ENCODE measurements around the gene TP53TG3F.
"Not testable (repeated sequence)": the region's sequence is repeated elsewhere in the genome, so short reads cannot be mapped to it uniquely, and the experiment has no call there.

Gene TP53TG3F, protein sequence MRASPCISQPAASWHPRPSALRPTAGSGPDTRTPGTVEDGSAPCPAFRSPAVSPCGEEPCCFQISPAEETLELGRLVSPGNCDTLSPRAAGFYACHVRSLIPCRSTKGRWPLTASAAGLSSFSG

DNA sequence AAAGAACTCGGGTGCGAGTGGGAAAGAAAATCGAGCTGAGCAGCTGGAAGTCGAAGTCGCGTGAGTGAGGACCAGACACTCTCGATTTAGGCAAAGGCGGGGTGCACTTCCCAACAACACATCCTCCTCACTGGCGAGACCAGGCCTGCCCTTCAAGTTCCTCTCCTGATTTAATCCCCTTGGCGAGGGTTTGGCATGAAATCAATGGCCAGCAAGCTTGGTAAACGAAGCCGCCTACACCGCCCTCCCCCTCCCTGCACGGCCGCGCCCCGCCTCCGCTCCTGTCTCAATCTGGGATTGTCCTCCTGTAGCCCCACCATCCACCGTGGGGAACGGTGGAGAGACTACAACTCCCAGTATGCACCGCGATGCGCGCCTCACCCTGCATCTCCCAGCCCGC is at the start of gene TP53TG3F:
TSS of gene TP53TG3F (plus strand) at position 301 of the 400 bp plus-strand sequence. CDS start at position 369, 68 bp downstream.
- DNase-seq (ENCODE audit: low read depth, low spot score), result not testable (repeated sequence)

DNA sequence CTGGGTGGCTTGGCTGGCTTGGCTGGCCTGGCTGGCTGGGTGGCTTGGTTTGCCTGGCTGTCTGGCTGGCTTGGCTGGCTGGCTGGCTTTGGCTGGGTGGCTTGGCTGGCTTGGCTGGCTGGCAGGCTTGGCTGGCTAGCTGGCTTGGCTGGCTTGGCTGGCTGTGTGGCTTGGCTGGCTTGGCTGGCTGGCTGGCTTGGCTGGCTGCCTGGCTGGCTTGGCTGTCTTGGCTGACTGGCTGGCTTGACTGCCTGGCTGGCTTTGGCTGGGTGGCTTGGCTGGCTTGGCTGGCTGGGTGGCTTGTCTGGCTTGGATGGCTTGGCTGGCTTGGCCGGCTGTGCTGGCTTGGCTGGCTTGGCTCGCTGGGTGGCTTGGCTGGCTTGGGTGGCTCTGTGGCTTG is 32.2 kb downstream of the TP53TG3F start:
- not testable (repeated sequence) for DNase-seq (ENCODE audit: low read depth, low spot score)

DNA sequence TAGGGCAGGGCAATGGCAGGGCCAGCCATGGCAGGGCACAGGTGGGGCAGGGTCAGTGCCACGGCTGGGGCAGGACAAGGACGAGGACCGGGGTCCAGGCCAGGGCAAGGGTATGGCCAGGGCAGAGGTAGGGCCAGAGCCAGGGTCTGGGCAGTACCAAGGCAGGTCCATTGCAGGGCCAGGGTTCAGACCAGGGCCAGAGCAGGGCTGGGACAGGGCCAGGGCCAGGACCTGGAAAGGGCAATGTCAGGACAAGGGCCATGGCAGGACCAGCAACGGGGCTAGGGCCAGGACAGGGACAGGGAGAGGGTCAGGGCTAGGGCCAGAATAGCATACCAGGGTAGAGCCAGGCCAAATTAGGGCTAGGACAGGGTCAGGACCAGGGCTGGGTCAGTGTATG is 47.8 kb downstream of the TP53TG3F start:
- not testable (repeated sequence) for DNase-seq (ENCODE audit: low read depth, low spot score)

DNA sequence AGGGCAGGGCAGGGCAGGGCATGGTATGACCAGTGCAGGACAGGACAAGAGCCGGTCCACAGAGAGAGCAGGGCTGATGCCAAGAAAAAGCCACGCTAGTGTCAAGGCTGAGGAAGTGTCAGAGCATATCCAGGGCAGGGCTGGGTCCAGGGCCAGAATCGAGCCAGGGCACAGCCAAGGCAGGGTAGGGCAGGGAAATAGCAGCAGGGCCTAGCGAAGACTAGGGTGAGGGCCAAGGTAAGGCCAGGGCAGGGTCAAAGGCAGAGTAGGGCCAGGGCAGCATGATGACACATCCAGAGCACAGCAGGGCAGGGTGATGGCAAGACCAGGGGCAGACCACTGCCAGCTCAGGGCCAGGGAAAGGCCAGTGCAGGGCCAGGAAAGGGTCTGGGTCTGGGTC is 49.7 kb downstream of the TP53TG3F start:
- not testable (repeated sequence) for DNase-seq (ENCODE audit: low read depth, low spot score)

DNA sequence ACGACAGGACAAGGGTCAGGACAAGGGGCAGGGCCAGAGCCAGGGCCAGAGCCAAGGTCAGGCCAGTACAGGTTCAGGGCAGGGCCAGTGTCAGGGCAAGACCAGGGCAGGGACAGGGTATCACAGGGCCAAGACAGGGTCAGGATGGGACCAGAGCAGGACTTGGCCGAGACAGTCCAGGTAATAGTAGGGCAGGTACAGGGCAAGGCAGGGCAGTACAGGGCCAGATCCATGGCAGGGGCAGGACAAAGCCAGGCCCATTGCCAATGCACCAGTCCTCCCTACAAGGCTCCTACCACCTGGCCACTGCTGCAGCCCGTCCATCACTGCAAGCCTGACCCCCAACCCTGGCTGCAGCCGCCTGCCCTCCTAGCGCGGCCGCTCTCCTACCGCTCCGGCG is 50.5 kb downstream of the TP53TG3F start:
- DNase-seq (ENCODE audit: low read depth, low spot score), result not testable (repeated sequence)

Measured in activated naive CD8-positive, alpha-beta T cell treated with anti-CD3 and anti-CD28 coated beads, Interleukin-2, amount 50 U/mL, for 16 hours (primary cell).